Measurements from ENCODE around the gene EZH1.

The EZH1 gene

DNA sequence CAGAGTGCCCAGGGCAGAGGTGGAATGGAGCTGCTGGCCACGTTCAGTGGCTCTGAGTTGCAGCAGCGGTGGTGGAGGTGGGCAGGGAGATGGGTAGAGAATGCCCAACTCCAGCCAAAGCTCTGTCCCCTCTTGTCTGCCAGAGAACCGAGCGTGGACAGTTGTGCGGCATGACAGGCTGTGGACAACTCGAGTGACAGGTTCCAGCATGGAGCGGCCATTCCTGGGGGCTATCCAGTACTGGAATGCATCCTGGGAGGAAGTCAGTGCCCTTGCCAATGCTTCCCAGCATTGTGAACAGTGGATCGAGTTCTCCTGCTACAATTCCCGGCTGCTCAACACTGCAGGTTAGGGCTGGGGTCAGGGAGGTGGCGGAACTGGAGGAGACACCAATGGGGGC lies 54.2 kb downstream of the EZH1 start:
- TF ChIP-seq ZNF8 (CRISPR knock-in tag; IDR thresholded peaks at IDR 0.05) (no peak), ZNF565 (CRISPR knock-in tag; conservative IDR thresholded peaks at IDR 0.05; ENCODE audit: low read depth) (no peak), ISL1 (CRISPR knock-in tag; IDR thresholded peaks at IDR 0.05) (no peak), ZFP3 (CRISPR knock-in tag; IDR thresholded peaks at IDR 0.05) (no peak), RARB (CRISPR knock-in tag; IDR thresholded peaks at IDR 0.05) (no peak), SNAI2 (CRISPR knock-in tag; IDR thresholded peaks at IDR 0.05) (no peak), GLIS3 (CRISPR knock-in tag; IDR thresholded peaks at IDR 0.05) (no peak), ZNF70 (CRISPR knock-in tag; IDR thresholded peaks at IDR 0.05) (no peak), ESRRG (CRISPR knock-in tag; IDR thresholded peaks at IDR 0.05) (no peak), TOX (CRISPR knock-in tag; IDR thresholded peaks at IDR 0.05; ENCODE audit: borderline replicate concordance) (no peak), TCF4 (CRISPR knock-in tag; IDR thresholded peaks at IDR 0.05; ENCODE audit: borderline replicate concordance) (no peak), PPARA (CRISPR knock-in tag; IDR thresholded peaks at IDR 0.05; ENCODE audit: borderline replicate concordance) (no peak)
- TF ChIP-seq, protein P1, sequence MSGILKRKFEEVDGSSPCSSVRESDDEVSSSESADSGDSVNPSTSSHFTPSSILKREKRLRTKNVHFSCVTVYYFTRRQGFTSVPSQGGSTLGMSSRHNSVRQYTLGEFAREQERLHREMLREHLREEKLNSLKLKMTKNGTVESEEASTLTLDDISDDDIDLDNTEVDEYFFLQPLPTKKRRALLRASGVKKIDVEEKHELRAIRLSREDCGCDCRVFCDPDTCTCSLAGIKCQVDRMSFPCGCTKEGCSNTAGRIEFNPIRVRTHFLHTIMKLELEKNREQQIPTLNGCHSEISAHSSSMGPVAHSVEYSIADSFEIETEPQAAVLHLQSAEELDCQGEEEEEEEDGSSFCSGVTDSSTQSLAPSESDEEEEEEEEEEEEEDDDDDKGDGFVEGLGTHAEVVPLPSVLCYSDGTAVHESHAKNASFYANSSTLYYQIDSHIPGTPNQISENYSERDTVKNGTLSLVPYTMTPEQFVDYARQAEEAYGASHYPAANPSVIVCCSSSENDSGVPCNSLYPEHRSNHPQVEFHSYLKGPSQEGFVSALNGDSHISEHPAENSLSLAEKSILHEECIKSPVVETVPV (CRISPR knock-in tag; IDR thresholded peaks at IDR 0.05): no peak
- TF ChIP-seq, protein P2, sequence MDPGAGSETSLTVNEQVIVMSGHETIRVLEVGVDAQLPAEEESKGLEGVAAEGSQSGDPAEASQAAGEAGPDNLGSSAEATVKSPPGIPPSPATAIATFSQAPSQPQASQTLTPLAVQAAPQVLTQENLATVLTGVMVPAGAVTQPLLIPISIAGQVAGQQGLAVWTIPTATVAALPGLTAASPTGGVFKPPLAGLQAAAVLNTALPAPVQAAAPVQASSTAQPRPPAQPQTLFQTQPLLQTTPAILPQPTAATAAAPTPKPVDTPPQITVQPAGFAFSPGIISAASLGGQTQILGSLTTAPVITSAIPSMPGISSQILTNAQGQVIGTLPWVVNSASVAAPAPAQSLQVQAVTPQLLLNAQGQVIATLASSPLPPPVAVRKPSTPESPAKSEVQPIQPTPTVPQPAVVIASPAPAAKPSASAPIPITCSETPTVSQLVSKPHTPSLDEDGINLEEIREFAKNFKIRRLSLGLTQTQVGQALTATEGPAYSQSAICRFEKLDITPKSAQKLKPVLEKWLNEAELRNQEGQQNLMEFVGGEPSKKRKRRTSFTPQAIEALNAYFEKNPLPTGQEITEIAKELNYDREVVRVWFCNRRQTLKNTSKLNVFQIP (CRISPR knock-in tag; IDR thresholded peaks at IDR 0.05; ENCODE audit: borderline replicate concordance, low read depth): no peak
- ATAC-seq: no peak

DNA sequence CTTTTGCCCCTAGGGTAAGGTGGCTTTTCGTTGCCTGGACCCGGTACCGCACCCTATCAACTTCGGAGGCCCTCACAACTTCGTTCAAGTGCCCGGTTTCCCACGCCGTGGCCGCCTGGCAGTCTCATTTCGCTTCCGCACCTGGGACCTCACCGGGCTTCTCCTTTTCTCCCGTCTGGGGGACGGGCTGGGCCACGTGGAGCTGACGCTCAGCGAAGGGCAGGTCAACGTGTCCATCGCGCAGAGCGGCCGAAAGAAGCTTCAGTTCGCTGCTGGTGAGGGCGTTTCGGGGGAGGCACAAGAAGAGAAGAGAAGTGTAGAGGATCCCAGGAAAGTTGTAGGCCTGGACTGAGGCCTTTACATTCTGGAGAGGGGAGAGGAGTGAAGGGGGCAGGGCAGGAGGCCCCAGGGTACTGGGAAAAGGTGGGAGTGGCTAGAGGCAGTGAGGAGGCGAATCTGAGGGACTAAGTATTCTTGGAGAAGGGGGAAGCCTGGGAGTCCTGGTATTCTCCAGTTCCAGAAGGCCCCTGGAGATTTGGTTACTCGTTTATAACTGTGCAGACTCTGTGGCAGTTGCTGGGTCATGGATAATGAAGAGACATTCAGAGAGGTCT lies 57.0 kb downstream of the EZH1 start:
- no peak for ATAC-seq
- TF ChIP-seq ISL1 (CRISPR knock-in tag; IDR thresholded peaks at IDR 0.05): no peak

DNA sequence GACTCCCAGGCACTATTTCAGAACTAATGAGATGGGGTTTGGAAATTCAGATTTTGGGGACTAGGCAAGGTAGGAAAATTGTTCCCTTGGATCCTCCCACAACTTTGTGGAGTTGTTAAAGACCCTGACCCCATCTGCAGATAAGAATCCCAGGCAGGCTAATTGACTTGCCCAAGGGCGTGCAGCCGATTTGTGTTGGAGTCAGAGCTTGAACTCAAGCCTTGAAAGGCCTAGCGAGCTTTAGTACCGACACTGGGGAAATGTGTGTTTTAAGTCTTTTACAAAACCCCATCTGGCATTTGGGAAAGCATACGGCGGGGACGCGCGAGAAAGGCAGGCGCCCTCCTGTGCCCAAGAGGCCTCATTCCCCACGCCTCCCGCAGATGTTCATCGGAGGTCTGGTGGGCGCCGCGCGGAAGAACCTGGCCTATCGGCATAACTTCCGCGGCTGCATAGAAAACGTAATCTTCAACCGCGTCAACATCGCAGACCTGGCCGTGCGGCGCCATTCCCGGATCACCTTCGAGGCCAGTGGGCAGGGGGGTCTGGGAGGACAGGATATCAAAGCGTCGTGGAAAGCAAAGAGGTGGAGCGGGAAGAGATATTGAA lies 58.2 kb downstream of the EZH1 start:
- ATAC-seq: no peak
- TF ChIP-seq, protein P3, sequence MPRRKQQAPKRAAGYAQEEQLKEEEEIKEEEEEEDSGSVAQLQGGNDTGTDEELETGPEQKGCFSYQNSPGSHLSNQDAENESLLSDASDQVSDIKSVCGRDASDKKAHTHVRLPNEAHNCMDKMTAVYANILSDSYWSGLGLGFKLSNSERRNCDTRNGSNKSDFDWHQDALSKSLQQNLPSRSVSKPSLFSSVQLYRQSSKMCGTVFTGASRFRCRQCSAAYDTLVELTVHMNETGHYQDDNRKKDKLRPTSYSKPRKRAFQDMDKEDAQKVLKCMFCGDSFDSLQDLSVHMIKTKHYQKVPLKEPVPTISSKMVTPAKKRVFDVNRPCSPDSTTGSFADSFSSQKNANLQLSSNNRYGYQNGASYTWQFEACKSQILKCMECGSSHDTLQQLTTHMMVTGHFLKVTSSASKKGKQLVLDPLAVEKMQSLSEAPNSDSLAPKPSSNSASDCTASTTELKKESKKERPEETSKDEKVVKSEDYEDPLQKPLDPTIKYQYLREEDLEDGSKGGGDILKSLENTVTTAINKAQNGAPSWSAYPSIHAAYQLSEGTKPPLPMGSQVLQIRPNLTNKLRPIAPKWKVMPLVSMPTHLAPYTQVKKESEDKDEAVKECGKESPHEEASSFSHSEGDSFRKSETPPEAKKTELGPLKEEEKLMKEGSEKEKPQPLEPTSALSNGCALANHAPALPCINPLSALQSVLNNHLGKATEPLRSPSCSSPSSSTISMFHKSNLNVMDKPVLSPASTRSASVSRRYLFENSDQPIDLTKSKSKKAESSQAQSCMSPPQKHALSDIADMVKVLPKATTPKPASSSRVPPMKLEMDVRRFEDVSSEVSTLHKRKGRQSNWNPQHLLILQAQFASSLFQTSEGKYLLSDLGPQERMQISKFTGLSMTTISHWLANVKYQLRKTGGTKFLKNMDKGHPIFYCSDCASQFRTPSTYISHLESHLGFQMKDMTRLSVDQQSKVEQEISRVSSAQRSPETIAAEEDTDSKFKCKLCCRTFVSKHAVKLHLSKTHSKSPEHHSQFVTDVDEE (CRISPR knock-in tag; IDR thresholded peaks at IDR 0.05): no peak
- TF ChIP-seq OSR1 (CRISPR knock-in tag; IDR thresholded peaks at IDR 0.05) (no peak), GLIS3 (CRISPR knock-in tag; IDR thresholded peaks at IDR 0.05) (no peak), ZFP30 (CRISPR knock-in tag; IDR thresholded peaks at IDR 0.05) (no peak)

DNA sequence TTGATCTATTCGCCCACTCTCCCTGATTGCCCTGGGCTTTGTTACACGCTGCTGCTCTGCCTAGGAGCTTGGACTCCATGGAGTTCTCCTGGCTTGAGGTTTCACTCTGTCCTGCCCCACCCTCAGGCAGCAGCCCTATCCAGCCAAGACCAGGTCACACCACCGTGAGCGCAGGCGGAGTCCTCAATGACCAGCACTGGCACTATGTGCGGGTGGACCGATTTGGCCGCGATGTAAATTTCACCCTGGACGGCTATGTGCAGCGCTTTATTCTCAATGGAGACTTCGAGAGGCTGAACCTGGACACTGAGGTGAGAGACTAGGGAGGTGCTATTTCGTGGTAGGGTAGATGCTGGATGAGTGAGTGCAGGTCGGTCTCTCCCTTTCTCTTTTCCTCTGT lies 59.0 kb downstream of the EZH1 start:
- ATAC-seq: no peak
- TF ChIP-seq ZNF70 (CRISPR knock-in tag; IDR thresholded peaks at IDR 0.05) (no peak), GLIS3 (CRISPR knock-in tag; IDR thresholded peaks at IDR 0.05) (no peak), ZNF8 (CRISPR knock-in tag; IDR thresholded peaks at IDR 0.05) (no peak), BACH2 (CRISPR knock-in tag; IDR thresholded peaks at IDR 0.05; ENCODE audit: borderline replicate concordance) (no peak), ISL1 (CRISPR knock-in tag; IDR thresholded peaks at IDR 0.05) (no peak), ZFP30 (CRISPR knock-in tag; IDR thresholded peaks at IDR 0.05) (no peak), ZFP3 (CRISPR knock-in tag; IDR thresholded peaks at IDR 0.05) (no peak)
- TF ChIP-seq, protein P1 (CRISPR knock-in tag; IDR thresholded peaks at IDR 0.05): no peak

Measured in SK-N-SH treated with all-trans-retinoic acid at 6 μM for 48 hours (cell line).